ENCODE results near the gene OR13C5. TPM values are rescaled to one million over a fixed set of nuclear protein-coding genes. Genes with fewer than 3 reads are reported as not detected.
"Not testable (repeated sequence)": the region's sequence is repeated elsewhere in the genome, so short reads cannot be mapped to it uniquely, and the experiment has no call there.

The OR13C5 gene, protein sequence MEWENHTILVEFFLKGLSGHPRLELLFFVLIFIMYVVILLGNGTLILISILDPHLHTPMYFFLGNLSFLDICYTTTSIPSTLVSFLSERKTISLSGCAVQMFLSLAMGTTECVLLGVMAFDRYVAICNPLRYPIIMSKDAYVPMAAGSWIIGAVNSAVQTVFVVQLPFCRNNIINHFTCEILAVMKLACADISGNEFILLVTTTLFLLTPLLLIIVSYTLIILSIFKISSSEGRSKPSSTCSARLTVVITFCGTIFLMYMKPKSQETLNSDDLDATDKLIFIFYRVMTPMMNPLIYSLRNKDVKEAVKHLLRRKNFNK
- not detected for total RNA-seq

DNA sequence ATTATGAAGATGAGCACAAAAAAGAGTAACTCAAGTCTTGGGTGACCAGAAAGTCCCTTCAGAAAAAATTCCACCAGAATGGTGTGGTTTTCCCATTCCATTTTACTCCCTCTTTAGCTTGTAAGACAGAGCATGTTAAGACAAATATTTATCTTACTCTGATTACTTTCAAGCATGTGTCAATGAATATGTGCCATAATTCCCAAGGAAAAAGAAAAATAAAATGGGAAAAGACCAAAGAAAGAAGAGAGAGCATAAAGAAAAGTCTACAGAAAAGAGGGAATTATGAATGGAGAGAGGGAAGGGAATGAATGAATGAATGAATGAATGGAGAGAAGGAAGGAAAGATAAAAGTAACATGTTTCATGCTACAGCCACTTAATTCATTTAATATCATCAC lies at the start of gene OR13C5:
TSS of gene OR13C5 (minus strand) at position 101 of the 400 bp plus-strand sequence. CDS start at position 101, 0 bp downstream.
- not testable (repeated sequence) for DNase-seq (ENCODE audit: low spot score); H3K9me3 Mint-ChIP-seq; H3K27ac Mint-ChIP-seq; H3K4me3 Mint-ChIP-seq; H3K27me3 Mint-ChIP-seq; H3K4me1 Mint-ChIP-seq (ENCODE audit: low read depth in 2 of 2); ATAC-seq; H3K36me3 Mint-ChIP-seq

DNA sequence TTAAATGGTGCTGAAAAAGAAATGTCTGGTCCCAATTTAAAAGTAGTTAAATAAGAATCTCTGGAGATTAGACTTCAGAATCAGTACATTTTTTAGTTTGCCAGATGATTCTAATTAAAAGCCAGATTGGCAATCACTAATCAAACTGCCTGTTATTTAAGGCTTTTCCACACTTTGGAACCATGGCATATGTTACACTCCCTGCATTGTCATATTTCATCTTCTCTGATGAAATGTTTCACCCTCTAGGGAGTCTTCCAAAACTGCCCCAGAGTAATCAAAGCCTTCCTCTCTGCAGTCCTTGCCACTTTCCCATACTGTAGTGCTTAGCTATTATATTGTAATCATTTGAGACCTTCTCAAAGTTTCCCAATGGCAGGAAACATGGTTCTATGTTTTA lies 36.2 kb upstream of the OR13C5 start:
- Mint-ChIP-seq H3K4me3 (no peak overlapping the region), H3K27ac (no peak overlapping the region), H3K4me1 (ENCODE audit: low read depth in 2 of 2) (no peaks in the 10 kb centered on the region), H3K36me3 (peaks cover 4% of the 10 kb centered on the region), H3K9me3 (peaks cover 14% of the 10 kb centered on the region), H3K27me3 (no peaks in the 10 kb centered on the region)
- DNase-seq (ENCODE audit: low spot score) (no peak), ATAC-seq (no peak)

DNA sequence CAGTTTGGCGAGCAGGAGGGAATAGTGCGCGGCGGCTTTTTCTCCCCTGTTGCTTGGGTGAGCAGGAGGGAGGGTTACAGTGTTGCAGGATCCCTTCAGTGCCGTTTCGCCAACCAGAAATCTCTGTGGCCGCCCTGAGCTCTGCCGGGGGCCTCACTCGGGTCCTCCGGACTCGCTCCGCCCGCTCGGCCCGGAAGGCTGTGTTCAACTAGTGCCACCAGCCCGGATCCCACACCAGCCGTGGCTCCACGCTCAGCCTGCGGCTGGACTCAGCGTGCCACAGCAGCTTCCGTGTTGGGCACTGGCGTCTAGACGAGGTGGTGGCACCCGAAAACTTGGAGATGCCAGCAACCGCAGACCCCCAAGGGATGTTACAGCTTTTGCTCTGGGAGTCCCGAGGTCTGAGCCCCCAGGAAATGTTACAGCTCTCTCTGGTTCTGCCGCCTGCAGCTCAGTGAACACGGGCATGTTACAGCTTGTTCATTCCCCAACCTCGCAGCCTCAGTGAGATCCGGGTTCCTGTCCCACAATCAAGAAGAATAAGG lies 34.8 kb upstream of the OR13C5 start:
- peaks cover 10% of the 10 kb centered on the region for H3K9me3 Mint-ChIP-seq
- no peak overlapping the region for H3K4me3 Mint-ChIP-seq
- peaks cover 4% of the 10 kb centered on the region for H3K36me3 Mint-ChIP-seq
- ATAC-seq (no peak), DNase-seq (ENCODE audit: low spot score) (no peak)
- H3K27ac Mint-ChIP-seq: no peak overlapping the region
- no peaks in the 10 kb centered on the region for H3K27me3 Mint-ChIP-seq
- H3K4me1 Mint-ChIP-seq (ENCODE audit: low read depth in 2 of 2): no peaks in the 10 kb centered on the region

DNA sequence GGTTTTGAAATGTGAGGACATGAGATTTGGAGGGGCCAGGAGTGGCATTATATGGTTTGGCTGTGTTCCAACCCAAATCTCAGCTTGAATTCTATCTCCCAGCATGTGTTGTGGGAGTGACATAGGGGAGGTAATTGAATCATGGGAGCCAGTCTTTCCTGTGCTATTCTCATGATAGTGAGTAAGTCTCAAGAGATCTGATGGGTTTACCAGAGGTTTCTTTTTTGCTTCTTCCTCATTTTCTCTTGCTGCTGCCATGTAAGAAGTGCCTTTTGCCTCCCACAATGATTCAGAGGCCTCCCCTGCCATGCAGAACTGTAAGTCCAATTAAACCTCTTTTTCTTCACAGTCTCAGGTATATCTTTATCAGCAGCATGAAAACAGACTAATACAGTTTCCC lies 26.8 kb upstream of the OR13C5 start:
- H3K27ac Mint-ChIP-seq; H3K4me1 Mint-ChIP-seq (ENCODE audit: low read depth in 2 of 2); H3K9me3 Mint-ChIP-seq; DNase-seq (ENCODE audit: low spot score); H3K36me3 Mint-ChIP-seq; ATAC-seq; H3K27me3 Mint-ChIP-seq; H3K4me3 Mint-ChIP-seq: not testable (repeated sequence)

DNA sequence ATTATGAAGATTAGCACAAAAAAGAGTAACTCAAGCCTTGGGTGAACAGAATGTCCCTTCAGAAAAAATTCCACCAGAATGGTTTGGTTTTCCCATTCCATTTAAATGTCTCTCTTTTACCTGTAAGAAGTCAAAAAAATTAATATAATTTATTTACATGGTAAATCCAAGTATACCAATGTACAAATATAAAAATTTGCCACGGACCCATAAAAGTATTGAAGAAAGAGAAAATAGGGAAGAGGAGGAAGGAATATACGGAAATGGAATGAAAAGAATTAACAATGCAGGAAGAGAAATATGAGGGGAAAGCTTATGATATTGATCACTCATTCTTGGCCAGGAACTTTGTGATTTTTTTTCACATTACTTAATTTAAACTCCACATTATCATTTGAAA lies 18.9 kb upstream of the OR13C5 start, which contains the start of gene OR13C9:
TSS of gene OR13C9 (minus strand) at position 101 of the 400 bp plus-strand sequence. CDS start at position 101, 0 bp downstream.
- ATAC-seq (no peak), DNase-seq (ENCODE audit: low spot score) (no peak)
- Mint-ChIP-seq H3K4me1 (ENCODE audit: low read depth in 2 of 2) (no peaks in the 10 kb centered on the region), H3K36me3 (no peaks in the 10 kb centered on the region), H3K27me3 (no peaks in the 10 kb centered on the region), H3K9me3 (no peaks in the 10 kb centered on the region), H3K4me3 (no peak within 1 kb of the TSS), H3K27ac (no peak within 1 kb of the TSS)

DNA sequence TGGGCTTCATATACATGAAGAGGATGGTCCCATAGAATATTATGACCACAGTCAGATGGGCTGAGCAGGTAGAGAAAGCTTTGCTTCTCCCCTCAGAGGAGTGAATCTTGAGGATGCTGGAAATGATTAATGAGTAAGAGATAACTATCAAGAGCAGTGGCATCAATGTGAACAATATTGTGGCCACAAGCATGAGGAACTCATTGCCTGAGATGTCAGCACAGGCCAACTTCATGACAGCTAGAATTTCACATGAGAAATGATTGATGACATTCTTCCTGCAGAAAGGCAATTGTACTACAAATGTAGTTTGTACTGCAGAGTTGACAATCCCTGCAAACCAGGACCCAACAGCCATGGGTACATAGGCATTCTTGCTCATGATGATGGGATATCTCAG lies 18.2 kb upstream of the OR13C5 start:
- H3K27me3 Mint-ChIP-seq: no peaks in the 10 kb centered on the region
- H3K4me1 Mint-ChIP-seq (ENCODE audit: low read depth in 2 of 2): no peaks in the 10 kb centered on the region
- H3K36me3 Mint-ChIP-seq: no peaks in the 10 kb centered on the region
- H3K27ac Mint-ChIP-seq: no peak overlapping the region
- no peaks in the 10 kb centered on the region for H3K9me3 Mint-ChIP-seq
- H3K4me3 Mint-ChIP-seq: no peak overlapping the region
- ATAC-seq (no peak), DNase-seq (ENCODE audit: low spot score) (no peak)

DNA sequence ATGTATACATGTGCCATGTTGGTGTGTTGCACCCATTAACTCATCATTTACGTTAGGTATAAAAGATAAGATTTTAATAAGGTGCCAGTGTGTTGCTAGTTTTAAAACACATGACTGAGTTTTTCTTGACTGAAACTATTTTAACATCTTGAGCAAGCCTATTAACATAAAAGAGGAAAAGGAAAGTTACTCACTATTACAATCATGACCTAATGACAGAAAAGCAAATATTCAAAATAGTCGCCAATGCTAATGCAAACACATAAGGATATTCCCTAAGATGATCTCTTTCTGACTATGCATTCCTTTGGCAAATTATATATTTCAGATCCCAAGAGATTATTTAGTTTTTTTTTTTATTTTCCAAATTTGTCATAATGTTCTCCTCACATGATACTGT lies 12.0 kb upstream of the OR13C5 start:
- Mint-ChIP-seq H3K4me1 (ENCODE audit: low read depth in 2 of 2) (no peaks in the 10 kb centered on the region), H3K36me3 (no peaks in the 10 kb centered on the region), H3K27me3 (no peaks in the 10 kb centered on the region), H3K4me3 (no peak overlapping the region), H3K9me3 (no peaks in the 10 kb centered on the region), H3K27ac (no peak overlapping the region)
- no peak for DNase-seq (ENCODE audit: low spot score)
- no peak for ATAC-seq

DNA sequence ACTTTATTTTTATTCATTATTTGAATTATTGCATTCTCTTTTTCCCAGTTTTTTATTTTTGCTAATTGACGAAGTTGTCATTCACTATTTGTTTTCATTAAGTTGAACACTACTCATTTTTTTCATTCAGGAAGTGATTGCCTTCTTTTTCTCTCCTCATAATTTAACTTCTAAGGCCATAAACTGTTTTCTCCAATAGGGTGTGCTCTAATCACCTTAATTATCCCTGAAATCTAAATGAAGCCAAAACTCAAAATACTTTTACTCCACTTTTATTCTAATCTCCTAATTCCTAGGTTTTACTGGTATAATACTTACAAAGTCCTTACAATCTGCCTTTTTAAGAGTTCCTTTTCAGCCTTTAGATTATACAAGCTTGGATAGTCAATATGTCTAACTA lies 9.1 kb upstream of the OR13C5 start:
- DNase-seq (ENCODE audit: low spot score) (no peak), ATAC-seq (no peak)
- Mint-ChIP-seq H3K4me3 (no peak overlapping the region), H3K4me1 (ENCODE audit: low read depth in 2 of 2) (no peaks in the 10 kb centered on the region), H3K27ac (no peak overlapping the region), H3K9me3 (no peaks in the 10 kb centered on the region), H3K27me3 (no peaks in the 10 kb centered on the region), H3K36me3 (no peaks in the 10 kb centered on the region)

DNA sequence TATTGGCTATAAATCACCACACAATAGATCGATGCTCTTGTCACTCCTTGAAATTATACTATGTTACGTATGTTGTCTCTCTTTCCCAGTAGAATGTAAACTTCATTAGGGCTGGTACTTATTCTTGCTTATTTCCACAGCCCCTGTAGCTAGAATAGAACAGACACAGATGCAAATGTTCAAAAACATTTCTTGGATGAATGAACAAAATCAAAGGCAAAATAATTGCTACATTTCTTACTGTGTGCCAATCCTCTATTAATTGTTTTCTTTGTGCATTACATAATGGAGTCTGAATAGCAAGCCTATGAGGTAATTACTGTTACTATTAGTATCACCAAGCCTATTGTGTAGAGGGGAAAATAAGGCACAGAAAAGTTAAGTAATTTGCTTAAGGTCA lies 6.9 kb upstream of the OR13C5 start:
- Mint-ChIP-seq H3K27me3 (no peaks in the 10 kb centered on the region), H3K4me3 (no peak overlapping the region), H3K4me1 (ENCODE audit: low read depth in 2 of 2) (no peaks in the 10 kb centered on the region), H3K27ac (no peak overlapping the region), H3K36me3 (no peaks in the 10 kb centered on the region), H3K9me3 (no peaks in the 10 kb centered on the region)
- ATAC-seq (no peak), DNase-seq (ENCODE audit: low spot score) (no peak)

DNA sequence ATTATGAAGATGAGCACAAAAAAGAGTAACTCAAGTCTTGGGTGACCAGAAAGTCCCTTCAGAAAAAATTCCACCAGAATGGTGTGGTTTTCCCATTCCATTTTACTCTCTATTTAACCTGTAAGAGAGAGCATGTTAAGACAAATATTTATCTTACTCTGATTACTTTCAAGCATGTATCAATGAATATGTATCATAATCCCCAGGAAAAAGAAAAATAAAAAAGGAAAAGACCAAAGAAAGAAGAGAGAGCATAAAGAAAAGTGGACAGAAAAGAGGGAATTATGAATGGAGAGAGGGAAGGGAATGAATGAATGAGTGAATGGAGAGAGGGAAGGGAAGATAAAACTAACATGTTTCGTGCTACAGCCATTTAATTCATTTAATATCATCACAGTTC lies 6.3 kb upstream of the OR13C5 start, which contains the start of gene OR13C2:
TSS of gene OR13C2 (minus strand) at position 101 of the 400 bp plus-strand sequence. CDS start at position 101, 0 bp downstream.
- not testable (repeated sequence) for H3K4me3 Mint-ChIP-seq; DNase-seq (ENCODE audit: low spot score); H3K4me1 Mint-ChIP-seq (ENCODE audit: low read depth in 2 of 2); H3K9me3 Mint-ChIP-seq; H3K27me3 Mint-ChIP-seq; H3K36me3 Mint-ChIP-seq; ATAC-seq; H3K27ac Mint-ChIP-seq

DNA sequence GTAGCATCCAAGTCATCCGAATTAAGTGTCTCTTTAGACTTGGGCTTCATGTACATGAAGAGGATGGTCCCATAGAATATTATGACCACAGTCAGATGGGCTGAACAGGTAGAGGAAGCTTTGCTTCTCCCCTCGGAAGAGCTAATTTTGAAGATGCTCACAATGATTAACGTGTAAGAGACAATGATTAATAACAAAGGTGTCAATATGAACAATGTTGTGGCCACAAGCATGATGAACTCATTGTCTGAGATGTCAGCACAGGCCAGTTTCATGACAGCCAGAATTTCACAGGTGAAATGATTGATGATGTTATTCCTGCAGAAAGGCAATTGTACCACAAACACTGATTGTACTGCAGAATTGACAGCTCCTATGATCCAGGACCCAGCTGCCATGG lies 5.6 kb upstream of the OR13C5 start:
- Mint-ChIP-seq H3K27me3 (no peaks in the 10 kb centered on the region), H3K36me3 (no peaks in the 10 kb centered on the region), H3K27ac (no peak overlapping the region), H3K4me1 (ENCODE audit: low read depth in 2 of 2) (no peaks in the 10 kb centered on the region), H3K9me3 (no peaks in the 10 kb centered on the region), H3K4me3 (no peak overlapping the region)
- no peak for DNase-seq (ENCODE audit: low spot score)
- no peak for ATAC-seq

DNA sequence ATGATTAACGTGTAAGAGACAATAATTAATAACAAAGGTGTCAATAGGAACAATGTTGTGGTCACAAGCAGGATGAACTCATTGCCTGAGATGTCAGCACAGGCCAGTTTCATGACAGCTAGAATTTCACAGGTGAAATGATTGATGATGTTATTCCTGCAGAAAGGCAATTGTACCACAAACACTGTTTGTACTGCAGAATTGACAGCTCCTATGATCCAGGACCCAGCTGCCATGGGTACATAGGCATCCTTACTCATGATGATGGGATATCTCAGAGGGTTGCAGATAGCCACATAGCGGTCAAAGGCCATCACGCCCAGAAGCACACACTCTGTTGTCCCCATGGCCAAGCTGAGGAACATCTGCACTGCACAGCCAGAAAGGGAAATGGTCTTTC lies 464 bp downstream of the OR13C5 start:
- not testable (repeated sequence) for H3K4me1 Mint-ChIP-seq (ENCODE audit: low read depth in 2 of 2); H3K27me3 Mint-ChIP-seq; H3K4me3 Mint-ChIP-seq; H3K27ac Mint-ChIP-seq; H3K36me3 Mint-ChIP-seq; DNase-seq (ENCODE audit: low spot score); ATAC-seq; H3K9me3 Mint-ChIP-seq

DNA sequence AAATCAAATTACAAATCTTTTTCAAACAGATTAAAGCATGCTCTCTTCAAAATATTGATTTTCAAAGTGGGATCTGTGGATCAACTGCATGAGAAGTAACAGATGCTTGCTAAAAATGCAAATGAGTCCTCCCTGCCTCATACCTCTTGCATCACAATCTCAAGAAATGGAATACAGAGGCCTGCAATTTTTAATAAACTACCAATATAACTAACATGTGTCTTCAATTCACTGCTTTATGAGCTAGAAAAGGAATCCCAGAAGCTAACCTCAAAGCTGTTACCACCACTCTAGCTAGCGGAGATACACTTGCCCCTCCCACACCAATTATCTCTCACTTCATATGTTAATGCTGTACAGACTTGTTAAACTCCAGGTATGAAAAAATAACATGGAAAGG lies 9.6 kb downstream of the OR13C5 start:
- ATAC-seq (no peak), DNase-seq (ENCODE audit: low spot score) (no peak)
- Mint-ChIP-seq H3K36me3 (no peaks in the 10 kb centered on the region), H3K27ac (no peak overlapping the region), H3K4me3 (no peak overlapping the region), H3K9me3 (peaks cover 4% of the 10 kb centered on the region), H3K27me3 (no peaks in the 10 kb centered on the region), H3K4me1 (ENCODE audit: low read depth in 2 of 2) (no peaks in the 10 kb centered on the region)

DNA sequence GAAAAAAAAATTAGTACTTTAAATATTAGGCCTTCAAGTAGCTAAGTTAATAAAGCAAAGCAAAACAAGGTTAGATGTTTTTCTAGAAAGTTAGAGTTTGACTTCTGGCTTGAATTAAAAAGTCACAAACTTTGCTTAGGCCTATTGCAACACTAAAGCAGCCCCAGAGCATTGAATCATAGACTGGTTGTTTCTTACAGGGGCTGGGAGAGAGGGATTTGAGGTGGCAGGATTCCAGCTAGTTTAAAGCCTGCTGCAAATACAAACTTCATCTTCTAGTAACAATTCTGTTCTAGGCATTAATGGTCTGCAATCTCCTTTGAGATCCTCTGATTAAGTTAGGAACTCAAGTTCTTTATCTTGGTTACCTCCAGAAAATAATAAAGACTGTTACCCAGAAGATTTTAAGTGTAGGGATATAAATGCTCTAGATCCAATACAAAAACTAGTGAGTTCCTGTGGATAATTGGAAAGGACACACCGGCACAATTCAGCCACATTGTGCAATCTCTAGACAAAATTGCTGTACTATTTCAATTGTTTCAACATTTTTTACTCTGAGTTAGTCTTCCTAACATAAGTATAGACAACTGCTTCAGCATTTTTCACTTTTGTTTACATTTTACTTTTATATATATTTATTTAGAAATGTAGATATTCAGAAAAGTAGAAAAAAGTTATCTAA lies 12.6 kb downstream of the OR13C5 start:
- Mint-ChIP-seq H3K36me3 (no peaks in the 10 kb centered on the region), H3K27me3 (no peaks in the 10 kb centered on the region), H3K9me3 (no peaks in the 10 kb centered on the region), H3K4me1 (ENCODE audit: low read depth in 2 of 2) (no peaks in the 10 kb centered on the region), H3K27ac (no peak overlapping the region), H3K4me3 (no peak overlapping the region)
- no peak for ATAC-seq
- DNase-seq (ENCODE audit: low spot score): no peak

All from natural killer cell treated with Interleukin-12 subunit alpha and Interleukin-12 subunit beta and Interleukin-15 and Interleukin-18, amount 100 ng/mL, for 72 hours (primary cell).